CD4-positive, alpha-beta T cell treated with Interleukin-17A for 1 hour (primary cell): Measurements from ENCODE around the gene OPRD1.

Experiments used
- DNase-seq: peaks from one replicate; pipeline ENCODE4 v3.0.0-alpha.2; 2020

Gene OPRD1

DNA sequence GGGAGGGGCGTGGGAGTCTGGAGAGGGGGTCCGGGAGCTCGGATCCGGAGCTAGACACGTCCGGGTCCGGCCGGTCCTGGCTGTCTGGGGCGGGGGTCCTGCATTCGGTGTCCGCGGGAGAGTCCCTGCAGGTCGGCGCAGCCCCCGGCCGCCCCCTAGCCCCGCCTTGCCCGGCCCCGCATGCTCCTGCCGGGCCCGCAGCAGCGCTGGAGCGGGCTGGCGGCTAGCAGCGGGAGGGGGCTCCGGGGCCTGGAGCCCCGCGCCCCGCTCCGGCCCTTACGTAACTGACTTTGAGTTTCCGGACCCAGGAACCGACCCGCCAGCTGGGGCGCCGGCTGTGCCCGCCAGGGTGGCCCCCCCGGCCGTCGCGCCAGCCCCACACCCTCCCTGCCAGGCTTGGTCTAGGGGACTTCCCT lies 75.5 kb downstream of the OPRD1 start:
- DNase-seq: peak; percentile 81

DNA sequence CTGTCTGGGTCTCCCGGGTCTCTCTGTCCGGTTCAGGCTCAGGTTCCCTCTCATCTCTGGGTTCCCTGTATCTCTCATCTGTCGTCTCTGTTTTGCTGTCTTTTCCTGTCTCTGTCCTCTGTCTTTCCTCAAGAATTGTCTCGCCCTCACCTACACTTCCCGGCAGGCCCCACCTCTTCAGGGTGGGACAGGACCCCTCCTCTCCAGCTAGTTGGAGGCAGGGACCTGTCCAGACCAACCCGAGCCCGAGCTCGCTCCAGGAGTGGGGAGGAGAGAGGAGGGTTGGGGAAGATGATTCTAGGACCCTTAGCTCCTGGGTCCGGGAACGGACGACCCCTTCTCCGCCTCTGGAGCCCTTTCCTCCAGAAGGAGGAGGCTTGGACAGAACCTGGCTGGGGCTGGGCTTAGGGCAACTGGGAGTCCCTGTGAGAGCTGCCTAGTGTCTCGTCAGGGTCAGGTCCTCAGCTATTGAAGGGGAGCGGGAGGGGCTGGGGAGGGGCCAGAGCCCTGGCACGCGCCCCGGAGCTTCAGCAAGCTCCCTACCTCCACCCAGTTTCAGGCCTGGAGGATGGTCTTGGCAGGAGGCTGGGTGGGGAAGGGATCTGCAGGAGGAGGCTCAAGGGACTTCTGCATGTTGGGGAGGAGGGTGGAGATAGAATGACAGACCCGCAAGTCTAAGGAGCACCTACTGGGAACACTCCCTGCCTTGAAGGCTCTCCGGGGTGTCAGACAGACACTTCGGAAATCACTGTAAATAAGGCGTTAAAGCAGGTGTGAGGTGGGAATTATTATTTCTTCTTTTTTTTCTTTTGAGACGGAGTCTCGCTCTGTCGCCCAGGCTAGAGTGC lies 76.1 kb downstream of the OPRD1 start:
- DNase-seq: no peak

DNA sequence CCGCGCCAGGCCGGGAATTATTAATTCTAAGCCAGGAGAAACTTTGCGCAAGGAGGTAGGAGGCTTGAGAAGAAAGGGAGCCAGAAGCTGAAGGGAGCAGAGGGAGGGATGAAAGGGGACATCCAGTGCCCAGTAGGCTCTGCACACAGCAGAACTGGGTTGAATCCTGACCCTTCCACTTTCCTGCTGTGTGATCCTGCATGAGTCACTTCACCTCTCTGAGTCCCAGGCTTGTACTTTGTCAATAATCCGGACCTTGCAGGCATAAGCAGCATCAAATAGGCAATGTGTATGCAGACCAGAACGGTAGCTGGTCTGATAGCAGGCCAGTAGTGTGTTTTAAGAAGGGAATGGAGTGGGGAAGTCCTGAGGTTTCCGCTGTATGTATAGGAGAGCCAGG lies 76.9 kb downstream of the OPRD1 start:
- DNase-seq: no peak

DNA sequence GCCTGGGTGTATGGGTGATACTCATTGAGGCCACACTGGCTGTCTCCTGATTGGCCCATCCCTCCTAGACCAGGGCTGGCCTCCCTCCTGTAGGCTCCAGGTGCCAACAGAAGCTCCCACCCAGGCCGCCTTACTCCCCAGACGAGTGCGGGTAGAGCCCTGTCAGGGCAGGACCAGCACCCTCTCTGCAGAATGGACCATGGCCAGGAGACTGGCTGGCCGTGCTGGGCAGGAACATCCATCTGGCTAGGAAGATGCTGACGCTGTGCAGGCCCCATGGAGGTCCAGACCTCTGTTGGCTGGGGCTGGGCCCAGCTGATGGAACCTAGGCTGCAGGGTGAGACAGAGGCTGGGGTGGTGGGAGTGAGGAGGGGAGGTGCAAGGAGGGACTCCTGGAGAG lies 77.4 kb downstream of the OPRD1 start:
- DNase-seq: no peak

DNA sequence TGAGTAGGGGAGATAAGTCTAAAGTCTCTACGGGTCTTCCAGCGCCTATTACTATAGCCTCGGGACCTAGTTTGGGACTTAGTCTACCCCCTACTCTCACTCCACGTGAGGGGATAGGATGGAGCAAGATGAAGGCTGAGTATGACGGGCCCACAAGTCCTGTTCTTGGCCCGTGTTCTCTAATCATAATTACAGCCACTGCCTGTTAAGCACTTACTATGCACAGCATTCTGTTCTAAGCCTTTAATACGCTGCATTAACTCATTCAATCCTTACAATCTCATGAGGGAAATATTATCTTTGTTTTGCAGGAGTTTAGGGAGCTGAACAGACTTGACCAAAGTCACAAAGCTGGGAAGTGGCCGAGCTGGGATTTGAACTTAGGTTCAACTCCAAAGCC lies 78.5 kb downstream of the OPRD1 start:
- DNase-seq: no peak

DNA sequence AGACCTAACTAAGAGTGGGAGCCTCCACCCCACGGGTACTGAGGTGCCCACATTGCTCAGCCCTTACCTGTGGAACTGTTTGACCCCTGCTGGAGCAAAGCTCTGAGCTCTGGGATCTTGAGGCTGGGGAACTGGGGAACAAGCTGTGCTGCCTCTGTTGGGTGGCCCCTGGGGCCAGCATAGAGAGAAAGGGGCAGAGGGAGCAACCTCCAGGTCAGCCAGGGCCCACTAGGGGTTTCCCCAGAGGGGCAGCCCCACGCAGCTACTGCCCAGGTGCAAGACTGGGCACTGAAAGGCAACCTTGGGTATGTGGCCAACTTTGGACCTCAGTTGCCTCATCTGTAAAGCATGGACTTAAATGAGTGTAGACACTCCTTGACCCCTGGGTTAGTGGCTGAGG lies 78.9 kb downstream of the OPRD1 start:
- no peak for DNase-seq

DNA sequence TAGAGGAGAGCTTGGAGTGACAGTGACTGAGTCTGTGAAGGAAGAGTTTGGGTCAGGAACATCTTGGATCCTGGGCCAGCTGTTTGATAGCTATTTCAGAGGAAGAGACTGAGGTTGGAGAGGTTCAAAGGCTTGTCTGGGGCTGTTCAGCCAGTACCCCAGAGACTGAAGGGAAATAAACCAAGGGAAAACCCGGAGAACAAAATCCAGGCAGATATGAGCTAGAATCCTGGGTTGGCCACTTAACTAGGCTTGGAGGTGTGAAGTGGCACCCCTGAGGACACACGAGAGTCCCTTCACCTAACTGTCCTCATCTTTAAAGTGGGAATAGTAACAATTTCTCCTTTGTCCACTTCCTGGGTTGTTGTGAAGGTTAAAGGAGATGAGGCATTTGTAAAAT lies 79.3 kb downstream of the OPRD1 start:
- no peak for DNase-seq

DNA sequence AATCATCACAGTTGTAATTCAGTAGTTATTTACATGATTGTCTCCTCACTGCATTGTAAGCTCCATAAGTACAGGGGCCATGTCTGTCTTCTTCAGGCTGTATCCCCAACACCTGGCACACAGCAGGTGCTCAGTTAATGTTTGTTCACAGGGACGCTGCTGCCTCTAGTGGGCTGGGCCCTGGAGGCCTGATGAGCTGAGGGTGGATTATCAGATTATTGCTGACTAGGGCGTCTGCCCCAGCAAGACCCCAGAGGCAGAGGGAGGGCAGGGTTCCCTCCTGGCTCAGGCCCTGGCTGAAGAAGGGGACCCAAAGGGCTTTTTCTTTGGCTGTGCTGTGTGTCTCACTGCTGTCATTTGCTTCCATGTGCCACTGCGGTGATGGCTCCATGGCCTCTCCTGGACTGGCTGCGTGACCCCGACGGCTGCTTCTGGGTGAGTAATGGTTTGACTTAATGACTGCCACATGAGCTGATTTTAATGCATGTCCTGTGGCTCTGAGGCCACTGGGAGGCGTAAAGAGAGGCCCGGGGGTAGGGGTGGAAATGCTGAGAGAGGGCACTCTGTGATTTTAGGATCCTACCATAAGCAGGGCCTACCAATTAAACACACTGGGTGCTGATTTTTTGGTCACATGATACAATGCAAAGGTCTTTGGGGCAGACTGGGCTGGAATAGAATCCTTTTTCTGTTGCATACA lies 81.6 kb downstream of the OPRD1 start:
- peak; percentile 41 for DNase-seq

DNA sequence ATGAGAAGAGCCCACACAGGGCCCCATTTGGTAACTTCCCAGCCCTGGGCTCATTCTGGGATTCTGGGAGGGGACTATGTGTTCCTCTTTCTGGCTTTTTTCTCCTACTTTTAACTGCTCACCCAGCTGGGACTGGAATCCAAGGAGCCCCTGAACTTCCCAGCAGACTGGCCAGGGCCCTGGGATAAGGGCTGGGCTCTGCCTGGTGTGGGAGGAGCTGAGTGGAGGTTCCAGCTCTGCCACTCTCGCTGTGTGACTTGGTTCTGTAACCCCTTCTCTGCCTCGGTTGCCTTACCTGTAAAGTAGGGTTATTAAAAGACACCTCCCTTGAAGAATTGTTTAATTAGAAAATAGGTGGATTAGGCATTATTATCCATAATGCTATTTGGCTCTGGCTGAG lies 82.8 kb downstream of the OPRD1 start:
- DNase-seq: no peak

DNA sequence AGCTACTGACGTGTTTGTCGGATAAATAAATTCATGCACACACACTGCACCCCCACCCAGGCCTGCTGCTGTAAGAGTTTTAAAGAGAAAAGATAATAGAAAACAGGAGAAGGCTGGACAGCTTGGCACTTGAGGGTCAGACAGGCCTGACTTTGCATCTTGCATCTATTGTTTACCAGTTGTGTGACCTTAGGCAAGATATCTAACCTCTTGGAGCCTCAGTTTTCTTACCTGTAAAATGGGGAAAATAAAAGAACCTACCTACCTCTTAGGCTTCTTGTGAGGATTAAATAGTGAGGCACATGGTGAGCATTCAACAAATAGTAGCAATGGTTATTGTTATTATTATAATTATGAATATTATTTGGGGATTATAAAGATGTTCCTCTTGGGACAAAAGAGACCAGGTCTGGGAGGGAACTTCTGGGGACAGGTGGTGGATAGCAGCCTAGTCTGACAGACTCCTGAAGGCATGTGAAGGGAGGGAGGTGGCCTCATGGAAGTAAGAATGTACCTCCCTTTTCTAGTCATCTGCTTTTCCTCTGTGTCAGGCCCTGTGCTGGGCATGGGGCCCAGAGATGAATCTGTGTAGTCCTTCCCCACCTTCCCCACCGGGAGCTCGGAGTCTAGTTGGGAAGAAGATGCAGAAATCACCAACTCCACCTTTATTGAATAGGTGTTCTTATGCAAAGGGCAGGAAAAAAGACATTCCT lies 84.1 kb downstream of the OPRD1 start:
- DNase-seq: no peak

DNA sequence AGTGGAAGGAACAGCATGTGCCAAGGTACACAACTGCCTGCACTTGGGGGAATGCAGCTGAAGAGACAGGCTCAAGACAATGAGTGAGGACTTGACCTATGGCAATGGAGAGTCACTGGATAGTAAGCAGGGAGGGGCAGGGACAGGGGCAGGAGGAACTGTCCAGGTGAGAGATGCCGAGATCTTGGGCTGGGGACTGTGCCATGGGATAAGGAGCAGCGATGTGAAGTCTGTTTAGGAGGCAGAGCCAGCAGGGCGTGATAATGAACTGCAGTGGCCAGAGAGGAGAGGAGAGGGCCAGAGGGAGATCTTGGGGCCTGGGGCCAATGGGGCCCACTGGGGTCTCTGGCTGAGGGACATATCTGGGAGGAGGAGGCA lies 84.6 kb downstream of the OPRD1 start:
- no peak for DNase-seq

DNA sequence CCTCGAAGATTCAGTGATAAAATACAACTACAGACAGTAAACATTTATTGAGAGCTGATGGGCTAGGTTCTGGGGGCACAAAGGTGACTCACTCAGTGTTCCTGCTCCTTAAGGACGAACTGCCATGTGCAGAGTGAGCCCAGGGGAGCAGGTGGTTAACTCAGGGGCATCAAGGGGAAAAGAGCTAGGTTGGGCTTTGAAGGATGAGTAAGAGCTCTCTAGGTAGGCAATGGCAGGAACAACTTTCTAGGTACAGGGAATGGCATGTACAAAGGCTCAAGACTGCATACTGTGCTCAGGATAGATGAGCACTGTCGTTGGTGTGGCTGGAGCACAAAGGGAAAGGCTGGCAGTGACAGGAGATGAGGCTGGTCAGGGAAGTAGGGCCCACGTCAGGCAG lies 85.8 kb downstream of the OPRD1 start:
- DNase-seq: no peak

DNA sequence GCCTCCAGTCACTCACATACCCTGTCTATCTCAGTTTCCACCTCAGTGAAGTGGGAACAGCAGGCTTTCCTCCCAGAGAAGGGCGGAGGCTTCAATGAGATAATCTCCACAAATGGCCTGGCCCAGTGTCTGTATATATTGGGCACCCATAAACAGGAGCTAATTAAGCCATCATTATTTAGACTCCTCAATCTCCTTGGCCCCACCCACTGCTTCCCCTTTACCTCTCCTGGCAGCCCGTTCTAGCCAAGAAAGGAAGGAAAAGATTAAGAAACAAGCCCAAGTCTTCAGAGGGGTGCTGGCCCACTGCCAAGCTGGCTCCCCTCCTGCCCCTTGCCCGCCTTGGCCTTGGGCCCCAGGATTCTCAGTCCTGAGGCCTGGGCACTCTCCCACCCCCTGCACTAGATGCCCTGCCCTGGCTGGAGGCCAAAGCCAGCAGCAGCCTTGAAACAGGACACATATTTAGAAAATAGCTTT lies 86.5 kb downstream of the OPRD1 start:
- no peak for DNase-seq

DNA sequence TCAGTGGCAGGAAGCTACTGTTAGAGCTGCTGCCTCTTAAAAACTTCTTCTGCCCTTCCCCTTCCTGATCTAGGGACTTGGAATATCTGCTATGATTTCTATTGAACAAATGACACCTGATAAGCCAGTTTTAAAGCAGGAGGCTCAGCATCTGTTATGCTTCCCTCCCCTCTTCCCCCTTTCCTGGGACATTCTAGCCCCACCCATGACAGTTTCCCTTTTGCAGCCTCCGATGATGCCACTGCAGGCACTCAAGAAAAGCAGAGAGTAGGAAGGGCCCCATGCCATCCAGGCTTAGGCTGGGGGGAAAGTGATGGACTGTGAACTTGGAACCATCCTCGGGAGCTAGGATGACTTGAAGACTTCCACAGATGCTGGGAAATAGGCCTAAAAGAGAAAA lies 87.3 kb downstream of the OPRD1 start:
- no peak for DNase-seq

DNA sequence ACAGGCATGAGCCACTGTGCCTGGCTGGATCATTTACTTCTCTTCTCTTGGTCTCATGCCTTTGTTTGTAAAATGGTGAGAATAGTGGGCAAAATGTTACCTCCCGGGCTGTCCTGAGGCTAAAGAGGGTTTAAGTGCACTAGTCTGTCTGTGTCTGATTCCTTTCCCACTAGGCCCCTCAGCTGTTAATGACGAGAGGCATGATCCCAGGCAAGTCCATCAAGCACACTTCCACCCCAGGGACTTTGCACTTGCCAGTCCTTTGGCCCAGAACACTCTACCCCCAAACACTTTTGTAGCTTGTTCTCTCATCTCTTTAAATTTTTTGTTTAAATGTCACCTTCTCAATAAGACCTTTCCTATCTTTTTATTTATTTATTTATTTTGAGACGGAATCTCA lies 88.6 kb downstream of the OPRD1 start:
- no peak for DNase-seq

DNA sequence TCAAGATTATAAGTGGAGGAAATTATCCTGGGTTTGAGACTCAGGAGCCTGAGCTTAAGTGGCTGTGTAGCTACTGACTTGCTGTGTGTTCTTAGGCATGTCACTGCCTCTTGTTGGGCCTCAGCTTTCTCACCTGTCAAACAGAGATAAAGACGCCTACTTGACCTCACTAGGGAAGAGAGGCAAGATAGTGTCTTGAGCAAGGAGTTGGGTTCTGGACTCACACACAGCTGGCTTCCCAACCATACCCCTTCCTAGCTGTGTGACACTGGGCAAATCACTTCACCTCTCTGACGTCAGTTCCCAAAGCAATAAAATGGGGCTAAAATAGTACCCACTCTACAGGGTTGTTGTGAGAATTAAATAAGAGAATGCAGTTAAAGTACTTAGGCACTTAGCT lies 90.8 kb downstream of the OPRD1 start:
- no peak for DNase-seq

DNA sequence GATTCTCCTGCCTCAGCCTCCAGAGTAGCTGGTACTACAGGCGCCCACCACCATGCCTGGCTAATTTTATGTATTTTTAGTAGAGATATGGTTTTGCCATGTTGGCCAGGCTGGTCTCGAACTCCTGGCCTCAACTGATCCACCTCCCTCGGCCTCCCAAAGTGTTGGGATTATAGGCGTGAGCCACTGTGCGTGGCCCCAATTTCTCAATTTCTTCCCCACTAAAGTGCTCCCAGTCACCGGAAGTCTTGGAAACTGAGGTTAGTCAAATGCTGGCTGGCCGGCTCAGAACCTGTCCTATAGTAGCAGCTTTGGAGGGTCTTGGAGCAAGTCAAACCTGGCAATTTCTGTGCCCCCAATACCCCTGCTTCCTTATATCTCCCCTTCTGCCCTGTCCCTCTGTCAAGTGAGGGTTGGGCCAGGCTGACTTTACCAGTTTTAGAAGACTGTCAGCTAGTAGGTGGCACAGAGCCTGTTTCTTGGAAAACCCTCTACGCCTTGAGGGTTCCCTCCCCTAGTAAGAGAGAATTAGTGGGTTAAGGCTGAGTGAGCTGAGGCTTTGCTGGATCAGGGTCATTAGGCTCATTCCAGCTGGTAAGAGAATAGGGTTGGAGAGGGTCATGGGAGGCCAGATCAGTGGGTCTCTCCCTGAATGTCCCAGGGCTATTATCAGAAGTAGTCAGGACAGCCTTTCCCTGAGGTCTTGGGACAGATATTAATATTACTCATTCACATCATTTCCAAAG lies 94.1 kb downstream of the OPRD1 start:
- DNase-seq: no peak

DNA sequence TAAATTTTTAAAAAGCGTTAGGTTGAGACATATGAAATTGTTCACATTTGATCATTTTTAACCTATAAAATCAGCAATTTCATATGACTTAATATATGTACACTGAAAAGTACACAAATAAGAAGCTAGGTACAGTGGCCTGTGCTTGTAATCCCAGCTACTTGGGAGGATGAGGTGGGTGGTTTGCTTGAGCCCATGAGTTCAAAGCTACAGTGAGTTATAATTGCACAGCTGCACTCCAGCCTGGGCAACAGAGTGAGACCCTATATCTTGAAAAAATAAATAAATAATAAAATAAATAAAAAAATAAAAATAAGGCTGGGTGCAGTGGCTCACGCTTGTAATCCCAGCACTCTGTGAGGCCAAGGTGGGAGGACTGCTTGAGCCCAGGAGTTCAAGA lies 97.2 kb downstream of the OPRD1 start:
- no peak for DNase-seq

DNA sequence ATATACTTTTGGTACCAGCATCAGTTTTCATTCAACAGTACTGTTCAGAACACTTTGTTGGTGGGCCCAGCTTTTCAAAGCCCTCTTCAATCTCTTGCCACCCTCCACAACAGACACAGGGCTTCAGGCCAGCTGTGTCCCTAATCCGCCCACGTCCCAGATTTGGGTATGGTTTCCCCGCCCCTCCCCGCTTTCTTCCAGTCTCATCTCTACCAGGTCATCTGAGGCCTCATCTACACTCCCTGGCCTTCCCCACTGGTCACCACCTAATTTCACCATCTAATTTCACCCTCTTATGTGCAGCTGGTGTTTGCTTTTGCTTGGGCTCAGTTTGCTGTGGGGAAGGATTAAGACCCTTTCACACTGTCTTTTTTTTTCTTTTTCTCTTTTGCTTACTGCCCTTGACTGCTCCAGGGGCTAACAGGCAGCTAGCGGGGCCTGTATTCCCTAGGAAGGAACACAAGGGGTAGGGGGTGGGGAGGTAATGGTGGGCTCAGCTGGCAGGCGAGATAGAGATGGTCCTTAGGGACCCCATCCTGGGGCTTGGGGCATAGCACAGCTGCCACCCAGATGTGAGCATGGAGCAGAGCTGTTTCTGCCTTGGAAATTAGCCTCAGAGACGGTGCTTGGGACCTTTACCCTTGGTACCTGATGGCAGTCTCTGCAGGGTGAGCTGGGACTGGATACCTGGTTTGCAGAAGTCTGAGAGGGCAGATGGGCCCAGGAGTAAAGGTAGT lies 98.6 kb downstream of the OPRD1 start:
- no peak for DNase-seq

DNA sequence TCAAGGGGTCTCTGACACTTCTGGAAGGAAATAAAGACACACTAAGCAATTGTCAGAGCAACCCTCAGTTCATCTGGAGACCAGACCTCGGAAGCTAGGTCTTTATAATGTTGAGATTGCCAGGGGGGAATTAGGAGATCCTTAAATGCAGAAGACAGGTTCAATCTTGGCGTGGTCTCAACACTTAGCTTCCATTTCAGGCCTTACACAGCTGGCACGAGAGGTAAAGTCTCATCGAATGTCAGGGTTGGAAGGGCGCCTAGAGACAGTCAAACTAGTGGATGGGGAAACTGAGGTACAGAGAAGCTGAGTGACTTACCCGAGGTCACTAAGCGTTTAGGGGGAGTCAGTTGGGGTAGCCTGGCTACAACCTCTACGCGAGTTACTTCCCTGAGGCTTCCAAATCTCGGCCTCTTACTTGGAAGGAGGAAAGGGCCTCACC lies 101.8 kb downstream of the OPRD1 start:
- DNase-seq: no peak

DNA sequence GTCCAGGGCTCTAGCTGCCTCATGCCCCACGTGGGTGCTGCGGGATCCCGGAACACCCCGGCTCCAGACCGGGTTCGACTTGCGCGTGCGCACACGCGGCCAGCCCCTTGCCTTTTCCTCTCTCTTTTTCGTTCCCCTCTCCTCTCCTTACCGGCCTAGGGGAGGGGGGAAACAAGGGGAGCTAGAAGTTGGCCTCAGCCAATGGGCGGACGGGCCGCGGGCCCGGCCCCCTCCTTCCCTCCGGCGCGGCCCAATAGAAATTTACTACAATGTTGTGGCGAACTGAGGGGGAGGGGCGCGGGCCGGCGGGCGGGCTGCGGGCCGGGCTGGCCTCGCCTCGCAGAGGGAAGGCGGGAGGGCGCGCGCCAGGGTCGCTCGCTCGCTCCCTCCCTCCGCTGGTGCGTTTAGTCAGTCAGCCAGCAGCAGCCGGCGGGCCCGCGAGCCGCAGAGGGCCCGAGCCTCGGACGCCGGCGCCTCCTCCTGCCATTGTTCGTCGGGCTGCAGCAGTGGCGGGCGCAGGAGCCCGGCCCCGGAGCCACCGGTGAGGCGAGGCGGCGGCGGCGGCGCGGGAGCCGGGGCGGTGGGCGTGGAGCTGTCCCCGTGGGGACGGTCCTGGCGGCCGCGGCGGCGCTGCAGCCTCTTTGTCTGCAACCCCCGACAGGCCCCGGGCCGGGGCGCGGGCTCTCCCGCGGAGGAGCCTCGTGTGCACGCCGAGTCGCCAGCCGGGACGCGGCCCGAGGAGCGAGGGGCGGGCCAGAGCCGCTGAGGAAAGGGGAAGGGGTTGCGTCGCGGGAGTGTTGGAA lies 102.5 kb downstream of the OPRD1 start, which contains the start of gene EPB41:
Gene EPB41, plus strand, starts transcription at position 342 of the 803 bp plus-strand sequence. CDS start 72,869 bp downstream, outside the sequence.
- peak; percentile 94 for DNase-seq
